Measurements from ENCODE around the gene XPA. TPM values are rescaled to one million over a fixed set of nuclear protein-coding genes. Genes with fewer than 3 reads are reported as not detected.

XPA gene
- polyA plus RNA-seq, 3 donors = 2.9 to 15.8 (median 15.4) TPM

- no peak for TF ChIP-seq CTCF (IDR thresholded peaks at IDR 0.05)
- WGBS (ENCODE audit: insufficient coverage) = 8% methylated on average over 53 of the region's 56 CpGs
- no peak overlapping the region for H3K27ac ChIP-seq (ENCODE audit: low read depth in 1 of 2, low read length in 2 of 2)
- H3K27me3 ChIP-seq (ENCODE audit: control insufficient read depth in 2 of 2, insufficient read depth in 2 of 2, low read length in 2 of 2) = peaks cover 31 to 65% of the 10 kb centered on the region in 2 donors
- intact Hi-C loops (cut with micrococcal nuclease) = no loop called here
- no peak overlapping the region for H3K27ac Mint-ChIP-seq
- peak overlapping the region; percentile 2 for H3K9ac ChIP-seq (ENCODE audit: insufficient read depth, low read length, poor library complexity, severe bottlenecking)
- H3K36me3 ChIP-seq (replicated peaks in 1 of 2; ENCODE audit: control insufficient read depth in 1 of 2, insufficient read depth in 2 of 2, low read length in 2 of 2) = no peaks in the 10 kb centered on the region
- no peaks in the 10 kb centered on the region for H3K79me2 ChIP-seq (ENCODE audit: insufficient read depth, low read length)
- H2AFZ ChIP-seq (ENCODE audit: insufficient read depth, low read depth, low read length, poor library complexity, severe bottlenecking) = no peak overlapping the region
- H3K4me1 ChIP-seq (ENCODE audit: control insufficient read depth in 1 of 2, insufficient read depth in 2 of 2, low read length in 2 of 2) = peaks cover 6 to 9% of the 10 kb centered on the region in 2 donors
- no peak for DNase-seq
- no peaks in the 10 kb centered on the region for H4K20me1 ChIP-seq (ENCODE audit: insufficient read depth, low read length)
- peak overlapping the region in 1 of 2 donors; percentile 76 for H3K4me3 Mint-ChIP-seq
- peaks cover 17 to 32% of the 10 kb centered on the region in 2 donors for H3K9me3 ChIP-seq (replicated peaks in 1 of 2; ENCODE audit: control insufficient read depth in 1 of 2, insufficient read depth in 1 of 2, low read length in 2 of 2)
- peak overlapping the region; percentile 43 for H3K4me2 ChIP-seq (replicated peaks; ENCODE audit: extremely low read depth, low read length, poor library complexity, severe bottlenecking)
- H3K27me3 Mint-ChIP-seq (ENCODE audit: low read depth in 3 of 3) = peaks cover 52 to 75% (median 54%) of the 10 kb centered on the region in 3 donors
- peaks cover 9 to 23% (median 18%) of the 10 kb centered on the region in 7 donors for H3K9me3 Mint-ChIP-seq
- peak overlapping the region in 1 of 3 experiments; percentile 30 for H3K4me3 ChIP-seq (replicated peaks in 1 of 3; ENCODE audit: low read depth in 2 of 3, low read length in 3 of 3)
- H3K36me3 Mint-ChIP-seq = peaks cover 0 to 4% of the 10 kb centered on the region in 2 donors
- H3K4me1 Mint-ChIP-seq = peaks cover 11% of the 10 kb centered on the region
Observed at GRCh38 chr9:97740848-97741821, 44.0 kb upstream of the XPA start.

GRCh38 chr9:97737429-97737828 lies 40.3 kb upstream of the XPA start:
- no peak for DNase-seq
- Histone ChIP-seq H3K4me2 (replicated peaks; ENCODE audit: extremely low read depth, low read length, poor library complexity, severe bottlenecking) (no peak overlapping the region), H3K27ac (ENCODE audit: low read depth in 1 of 2, low read length in 2 of 2) (no peak overlapping the region), H3K9me3 (replicated peaks in 1 of 2; ENCODE audit: control insufficient read depth in 1 of 2, insufficient read depth in 1 of 2, low read length in 2 of 2) (peaks cover 12 to 27% of the 10 kb centered on the region in 2 donors), H3K9ac (ENCODE audit: insufficient read depth, low read length, poor library complexity, severe bottlenecking) (no peak overlapping the region), H3K4me3 (replicated peaks in 1 of 3; ENCODE audit: low read depth in 2 of 3, low read length in 3 of 3) (no peak overlapping the region), H3K27me3 (ENCODE audit: control insufficient read depth in 2 of 2, insufficient read depth in 2 of 2, low read length in 2 of 2) (peaks cover 21 to 39% of the 10 kb centered on the region in 2 donors), H3K79me2 (ENCODE audit: insufficient read depth, low read length) (no peaks in the 10 kb centered on the region), H2AFZ (ENCODE audit: insufficient read depth, low read depth, low read length, poor library complexity, severe bottlenecking) (no peak overlapping the region), H3K4me1 (ENCODE audit: control insufficient read depth in 1 of 2, insufficient read depth in 2 of 2, low read length in 2 of 2) (peaks cover 6 to 9% of the 10 kb centered on the region in 2 donors), H3K36me3 (replicated peaks in 1 of 2; ENCODE audit: control insufficient read depth in 1 of 2, insufficient read depth in 2 of 2, low read length in 2 of 2) (no peaks in the 10 kb centered on the region), H4K20me1 (ENCODE audit: insufficient read depth, low read length) (no peaks in the 10 kb centered on the region)
- Mint-ChIP-seq H3K36me3 (peaks cover 0 to 4% of the 10 kb centered on the region in 2 donors), H3K4me3 (no peak overlapping the region), H3K27ac (no peak overlapping the region), H3K4me1 (peaks cover 11% of the 10 kb centered on the region), H3K9me3 (peaks cover 9 to 17% (median 12%) of the 10 kb centered on the region in 7 donors), H3K27me3 (ENCODE audit: low read depth in 3 of 3) (peaks cover 37 to 53% (median 44%) of the 10 kb centered on the region in 3 donors)
- intact Hi-C loops (cut with micrococcal nuclease) = no loop called here
- TF ChIP-seq CTCF (IDR thresholded peaks at IDR 0.05) = no peak
- no CpG with 5 or more reads among the region's 3 CpGs for WGBS (ENCODE audit: insufficient coverage)
